Hepatocyte (in vitro differentiated cells): ENCODE data around the gene KNOP1. TPM values are rescaled to one million over a fixed set of nuclear protein-coding genes. Genes with fewer than 3 reads are reported as not detected.

Experiments
- DNase-seq: peaks from one replicate; pipeline ENCODE4 v3.0.0-alpha.2; 2016; ENCODE audit warnings: low spot score
- H2AFZ ChIP-seq: fragments of 200-600 bp; sonication (generic); 2 replicates; pipeline ENCODE4 v1.6.0; 2016; ENCODE audit warnings: antibody characterized with exemption, mild to moderate bottlenecking
- H3K27ac ChIP-seq: fragments of 200-600 bp; sonication (generic); 2 replicates; pipeline ENCODE4 v1.5.1; 2016; ENCODE audit warnings: mild to moderate bottlenecking
- H3K27me3 ChIP-seq: fragments of 200-600 bp; sonication (generic); 2 replicates; pipeline ENCODE4 v1.6.1; 2016
- H3K36me3 ChIP-seq: fragments of 200-600 bp; sonication (generic); replicated peaks from 2 replicates; pipeline ENCODE4 v1.5.1; 2016; ENCODE audit warnings: low read depth; ENCODE audit not compliant: insufficient read depth
- H3K4me1 ChIP-seq: fragments of 200-600 bp; sonication (generic); 2 replicates; pipeline ENCODE4 v1.5.1; 2016; ENCODE audit warnings: mild to moderate bottlenecking, moderate library complexity; ENCODE audit not compliant: insufficient read depth
- H3K4me2 ChIP-seq: fragments of 200-600 bp; sonication (generic); 2 replicates; pipeline ENCODE4 v1.6.0; 2016
- H3K4me3 ChIP-seq: fragments of 200-600 bp; sonication (generic); 2 replicates; pipeline ENCODE4 v1.5.1; 2016; ENCODE audit warnings: mild to moderate bottlenecking
- H3K79me2 ChIP-seq: fragments of 200-600 bp; sonication (generic); 2 replicates; pipeline ENCODE4 v1.6.0; 2017; ENCODE audit warnings: mild to moderate bottlenecking
- H3K9me2 ChIP-seq: fragments of 200-600 bp; sonication (generic); replicated peaks from 2 replicates; pipeline ENCODE4 v1.6.0; 2017; ENCODE audit warnings: mild to moderate bottlenecking; ENCODE audit not compliant: insufficient read depth
- H3K9me3 ChIP-seq: fragments of 200-600 bp; sonication (generic); 2 replicates; pipeline ENCODE4 v1.5.1; 2016; ENCODE audit warnings: low read depth, mild to moderate bottlenecking
- H4K20me1 ChIP-seq: fragments of 200-600 bp; sonication (generic); 2 replicates; pipeline ENCODE4 v1.6.0; 2016; ENCODE audit warnings: mild to moderate bottlenecking; ENCODE audit not compliant: insufficient read depth, poor library complexity, severe bottlenecking
- CTCF ChIP-seq: fragments of 200-600 bp; sonication (generic); IDR thresholded peaks from 2 replicates; pipeline ENCODE4 v1.5.1; 2016; ENCODE audit warnings: antibody characterized with exemption, mild to moderate bottlenecking; ENCODE audit not compliant: poor library complexity
- EZH2 ChIP-seq: fragments of 200-600 bp; sonication (generic); IDR thresholded peaks from 2 replicates; pipeline ENCODE4 v1.6.1; 2016; ENCODE audit warnings: antibody characterized with exemption, mild to moderate bottlenecking, borderline replicate concordance
- EZH2phosphoT487 ChIP-seq: fragments of 200-600 bp; sonication (generic); IDR thresholded peaks from one replicate; pipeline ENCODE4 v1.6.1; 2018; ENCODE audit warnings: antibody characterized with exemption, mild to moderate bottlenecking, low read depth, moderate library complexity; ENCODE audit not compliant: unreplicated experiment, severe bottlenecking
- WGBS: methylation state at CpG from one replicate; pipeline ENCODE4 v1.1.6; 2016; ENCODE audit warnings: low lambda C conversion rate; ENCODE audit errors: missing lambda C conversion rate; 5-methylcytosine and 5-hydroxymethylcytosine counted together
- polyA plus RNA-seq: library from polyadenylated mRNA; unstranded; fragments of >200 nt; fragmentation: Nextera tagmentation; extraction: Ambion mirVana; gene quantifications from 2 replicates; pipeline ENCODE4 v1.2.1, GENCODE V29; 2016
- total RNA-seq: library from RNA; depleted of rRNA; stranded (reverse); fragments of >200 nt; gene quantifications from 2 replicates; pipeline ENCODE4 v1.2.3, GENCODE V29; 2014

KNOP1 gene
- total and polyA plus RNA-seq, 2 experiments from 2014 or later, result 19.4 to 30.4 TPM

GRCh38 chr16:19709381-19710136 lies 8.5 kb downstream of the KNOP1 start:
- no peak for TF ChIP-seq CTCF
- no peak for TF ChIP-seq EZH2phosphoT487
- DNase-seq, result no peak
- Histone ChIP-seq H3K27me3 (no peaks in the 10 kb centered on the region), H3K79me2 (peaks cover 19% of the 10 kb centered on the region), H3K36me3 (no peaks in the 10 kb centered on the region), H4K20me1 (no peaks in the 10 kb centered on the region), H3K4me1 (no peaks in the 10 kb centered on the region), H3K4me3 (no peak overlapping the region), H2AFZ (no peak overlapping the region), H3K4me2 (no peak overlapping the region), H3K9me2 (no peaks in the 10 kb centered on the region), H3K9me3 (no peaks in the 10 kb centered on the region), H3K27ac (no peak overlapping the region)
- WGBS, result 95% methylated on average over 22 of the region's 22 CpGs

- no peak overlapping the region for H3K4me2 ChIP-seq
- peaks cover 9% of the 10 kb centered on the region for H3K79me2 ChIP-seq
- H3K9me2 ChIP-seq, result no peaks in the 10 kb centered on the region
- H3K27me3 ChIP-seq, result no peaks in the 10 kb centered on the region
- no peak for TF ChIP-seq CTCF
- no peak for TF ChIP-seq EZH2
- TF ChIP-seq EZH2phosphoT487, result no peak
- H2AFZ ChIP-seq, result no peak overlapping the region
- no peaks in the 10 kb centered on the region for H3K4me1 ChIP-seq
- 74% methylated on average over 17 of the region's 18 CpGs for WGBS
- H3K9me3 ChIP-seq, result no peaks in the 10 kb centered on the region
- no peaks in the 10 kb centered on the region for H3K36me3 ChIP-seq
- H4K20me1 ChIP-seq, result no peaks in the 10 kb centered on the region
- H3K27ac ChIP-seq, result no peak overlapping the region
- H3K4me3 ChIP-seq, result no peak overlapping the region
- no peak for DNase-seq
Observed at GRCh38 chr16:19708296-19709205, 9.5 kb downstream of the KNOP1 start.

- H3K9me2 ChIP-seq, result no peaks in the 10 kb centered on the region
- H2AFZ ChIP-seq, result no peak overlapping the region
- no peak overlapping the region for H3K27ac ChIP-seq
- no peak overlapping the region for H3K4me2 ChIP-seq
- DNase-seq, result no peak
- H3K79me2 ChIP-seq, result peaks cover 2% of the 10 kb centered on the region
- no peak overlapping the region for H3K4me3 ChIP-seq
- H3K9me3 ChIP-seq, result no peaks in the 10 kb centered on the region
- H4K20me1 ChIP-seq, result no peaks in the 10 kb centered on the region
- H3K27me3 ChIP-seq, result no peaks in the 10 kb centered on the region
- no peaks in the 10 kb centered on the region for H3K36me3 ChIP-seq
- 83% methylated on average over 13 of the region's 22 CpGs for WGBS
- no peaks in the 10 kb centered on the region for H3K4me1 ChIP-seq
- TF ChIP-seq EZH2, result no peak
- TF ChIP-seq EZH2phosphoT487, result no peak
Observed at GRCh38 chr16:19707569-19708295, 10.3 kb downstream of the KNOP1 start.
